Measurements from ENCODE around the gene TCP11L2.

TCP11L2 gene

DNA sequence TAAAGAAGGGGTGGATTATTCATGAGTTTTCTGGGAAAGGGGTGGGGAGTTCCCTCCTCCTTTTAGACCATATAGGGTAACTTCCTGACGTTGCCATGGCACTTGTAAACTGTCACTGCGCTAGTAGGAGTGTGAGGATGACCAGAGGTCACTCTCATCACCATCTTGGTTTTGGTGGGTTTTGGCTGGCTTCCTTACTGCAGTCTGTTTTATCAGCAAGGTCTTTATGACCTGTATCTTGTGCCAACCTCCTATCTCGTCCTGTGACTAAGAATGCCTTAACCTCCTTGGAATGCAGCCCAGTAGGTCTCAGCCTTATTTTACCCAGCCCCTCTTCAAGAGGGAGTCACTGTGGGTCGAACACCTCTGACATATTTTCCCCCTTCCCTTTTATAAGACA, 79.3 kb downstream of the TCP11L2 start:
- in situ Hi-C loops (cut with HindIII; ENCODE audit: low sequenced_read_pairs): loop anchor here (5.0 kb wide), 1 partner anchor 520 kb away; no protein-coding TSS in a partner anchor

DNA sequence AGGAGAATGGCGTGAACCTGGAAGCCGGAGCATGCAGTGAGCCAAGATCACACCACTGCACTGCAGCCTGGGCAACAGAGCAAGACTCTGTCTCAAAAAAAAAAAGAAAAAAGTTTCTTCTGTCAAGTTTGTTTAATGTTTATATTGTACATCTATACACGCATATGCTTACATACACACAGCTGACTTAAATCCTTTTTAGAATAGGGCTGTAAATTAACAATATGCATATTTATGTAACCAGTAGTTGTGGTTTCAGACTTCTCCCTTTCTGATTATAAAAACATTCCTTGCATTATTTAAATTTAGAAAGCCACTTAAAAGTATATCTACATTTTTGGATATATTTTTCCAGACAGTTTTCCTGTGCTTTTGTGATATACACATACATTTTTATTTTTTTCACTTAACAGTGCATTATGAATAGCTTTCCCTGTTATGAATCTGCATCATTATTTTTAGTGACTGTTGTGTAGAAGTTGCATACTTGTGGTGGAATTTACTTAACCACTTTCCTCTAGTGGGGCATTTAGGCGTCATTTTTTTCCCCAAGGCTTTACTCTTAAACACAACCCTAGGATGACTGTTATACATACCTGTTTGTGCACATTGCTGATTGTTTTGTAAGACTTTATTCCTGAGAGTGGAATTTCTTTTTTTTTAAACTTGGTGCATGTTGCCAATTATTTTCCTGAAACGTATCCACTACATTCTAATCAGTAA, 84.4 kb downstream of the TCP11L2 start:
- in situ Hi-C loops (cut with HindIII; ENCODE audit: low sequenced_read_pairs): no loop called here

DNA sequence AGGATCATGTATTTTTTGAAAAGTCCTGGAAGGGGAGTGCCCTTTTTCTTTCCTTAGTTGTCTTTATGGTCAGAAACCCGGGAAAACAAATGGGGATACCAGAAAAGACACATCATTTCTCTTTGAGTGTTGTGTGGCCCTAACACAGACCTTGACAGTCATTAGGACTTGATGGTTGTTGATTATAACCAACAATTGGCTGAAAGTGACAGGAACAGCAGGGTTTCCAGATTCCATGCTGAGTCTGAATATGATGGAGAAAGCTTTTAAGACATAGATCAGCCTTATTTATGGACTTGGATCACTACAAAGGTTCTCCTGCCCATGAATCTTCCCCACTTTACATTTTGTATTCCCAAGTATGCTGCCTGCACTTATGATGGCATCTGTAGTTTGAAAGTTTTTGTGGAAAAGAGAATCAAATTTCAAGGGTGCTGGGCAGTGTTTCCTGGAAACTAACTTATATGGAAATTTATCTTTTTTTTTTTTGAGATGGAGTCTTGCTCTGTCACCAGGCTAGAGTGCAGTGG, 85.4 kb downstream of the TCP11L2 start:
- in situ Hi-C loops (cut with HindIII; ENCODE audit: low sequenced_read_pairs): no loop called here

DNA sequence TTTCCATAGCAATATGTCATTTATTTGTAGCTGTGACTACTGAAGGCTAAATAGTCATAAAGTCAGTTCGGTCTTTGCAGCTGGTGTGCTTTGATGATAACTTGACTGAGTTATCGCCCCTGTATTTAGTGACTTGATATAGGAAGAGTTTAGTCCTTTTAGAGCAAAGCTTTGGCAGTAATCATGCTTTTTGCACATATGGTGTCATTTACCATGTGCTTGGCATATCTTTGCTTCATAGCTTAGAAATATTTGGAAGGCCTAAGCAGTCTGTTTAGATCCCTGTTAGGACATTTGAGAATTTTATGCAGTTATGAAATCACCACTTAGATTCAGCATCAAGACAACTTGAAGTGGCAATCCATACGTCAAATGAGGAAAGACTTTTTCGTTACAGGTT, 86.6 kb downstream of the TCP11L2 start:
- in situ Hi-C loops (cut with HindIII; ENCODE audit: low sequenced_read_pairs): no loop called here

DNA sequence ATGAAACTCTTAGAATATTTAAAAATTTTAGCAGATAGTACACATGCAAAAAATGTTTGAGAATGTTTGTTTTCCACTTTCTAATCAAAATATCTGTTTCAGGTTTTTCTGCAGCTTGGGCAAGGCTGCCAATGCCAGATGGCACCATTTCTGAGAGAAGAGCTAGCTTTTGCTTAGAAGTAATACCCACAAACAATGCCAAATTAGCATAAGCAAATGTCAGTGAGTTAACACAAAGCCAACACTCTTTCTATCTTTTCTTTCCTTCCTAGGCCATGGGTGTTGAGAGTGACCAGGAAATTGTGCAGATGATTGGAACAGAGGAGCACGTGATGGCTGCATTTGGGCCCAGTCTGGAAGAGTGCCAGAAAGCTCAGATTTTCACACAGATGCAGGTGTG, 90.2 kb downstream of the TCP11L2 start:
- in situ Hi-C loops (cut with HindIII; ENCODE audit: low sequenced_read_pairs): no loop called here
